Cardiac muscle cell (in vitro differentiated cells and primary cell): ENCODE results near the gene NR3C1. TPM values are rescaled to one million over a fixed set of nuclear protein-coding genes. Genes with fewer than 3 reads are reported as not detected.

Source experiments
- DNase-seq, 2 donors: peaks; one replicate each; pipeline versions ENCODE4 v3.0.0 to v3.0.0-alpha.2; 2010 to 2017; ENCODE audit warnings: low read depth in 1 of 2, low spot score in 1 of 2
- H3K27ac ChIP-seq: fragments of 200-600 bp; sonication (generic); 2 replicates; pipeline ENCODE4 v1.5.1; 2016
- H3K27me3 ChIP-seq: fragments of 200-600 bp; sonication (generic); 2 replicates; pipeline ENCODE4 v1.6.0; 2016; ENCODE audit warnings: control low read depth
- H3K36me3 ChIP-seq: fragments of 200-600 bp; sonication (generic); 2 replicates; pipeline ENCODE4 v1.5.1; 2016; ENCODE audit warnings: control low read depth
- H3K4me1 ChIP-seq: fragments of 200-600 bp; sonication (generic); 2 replicates; pipeline ENCODE4 v1.8.1; 2017; ENCODE audit warnings: low read depth, mild to moderate bottlenecking, mixed run types
- H3K4me3 ChIP-seq: fragments of 200-600 bp; sonication (generic); 2 replicates; pipeline ENCODE4 v1.5.1; 2016; ENCODE audit warnings: mild to moderate bottlenecking
- H3K9me3 ChIP-seq: fragments of 200-600 bp; sonication (generic); 2 replicates; pipeline ENCODE4 v1.5.1; 2017; ENCODE audit warnings: low read depth, mild to moderate bottlenecking, control low read depth
- CTCF ChIP-seq: IDR thresholded peaks from 2 replicates; pipeline ENCODE4 v1.5.1; 2012; ENCODE audit warnings: low read depth, mild to moderate bottlenecking, low read length
- polyA plus RNA-seq: library from polyadenylated mRNA; unstranded; fragments of >200 nt; fragmentation: Nextera tagmentation; extraction: Ambion mirVana; gene quantifications from 2 replicates; pipeline ENCODE4 v1.2.1, GENCODE V29; 2016
- total RNA-seq: library from RNA; depleted of rRNA; stranded (reverse); fragments of >200 nt; gene quantifications from 2 replicates; pipeline ENCODE4 v1.2.3, GENCODE V29; 2016

NR3C1 gene
- total and polyA plus RNA-seq, 2 experiments from 2014 or later, result 9.4 to 9.7 TPM

DNA sequence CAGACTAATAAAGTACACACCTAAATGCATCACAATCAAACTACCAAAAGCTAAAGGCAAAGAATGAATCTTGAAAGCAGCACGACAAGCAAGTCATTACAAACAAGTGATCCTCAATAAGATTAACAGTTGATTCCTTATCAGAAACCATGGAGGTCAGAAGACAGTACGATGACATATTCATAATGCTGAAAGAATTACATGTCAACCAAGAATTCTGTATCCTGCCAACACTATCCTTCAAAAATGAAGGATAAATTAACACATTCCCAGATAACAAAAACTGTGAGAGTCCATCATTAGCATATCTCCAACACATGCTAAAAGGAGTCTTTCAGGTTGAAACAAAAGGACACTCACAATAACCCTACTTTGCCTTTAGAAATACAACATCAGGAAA lies 39.4 kb downstream of the NR3C1 start:
- no peak overlapping the region for H3K4me3 ChIP-seq
- no peaks in the 10 kb centered on the region for H3K36me3 ChIP-seq
- no peak overlapping the region for H3K27ac ChIP-seq
- no peaks in the 10 kb centered on the region for H3K4me1 ChIP-seq
- DNase-seq, result no peak
- H3K27me3 ChIP-seq, result no peaks in the 10 kb centered on the region
- TF ChIP-seq CTCF, result no peak
- H3K9me3 ChIP-seq, result no peaks in the 10 kb centered on the region

DNA sequence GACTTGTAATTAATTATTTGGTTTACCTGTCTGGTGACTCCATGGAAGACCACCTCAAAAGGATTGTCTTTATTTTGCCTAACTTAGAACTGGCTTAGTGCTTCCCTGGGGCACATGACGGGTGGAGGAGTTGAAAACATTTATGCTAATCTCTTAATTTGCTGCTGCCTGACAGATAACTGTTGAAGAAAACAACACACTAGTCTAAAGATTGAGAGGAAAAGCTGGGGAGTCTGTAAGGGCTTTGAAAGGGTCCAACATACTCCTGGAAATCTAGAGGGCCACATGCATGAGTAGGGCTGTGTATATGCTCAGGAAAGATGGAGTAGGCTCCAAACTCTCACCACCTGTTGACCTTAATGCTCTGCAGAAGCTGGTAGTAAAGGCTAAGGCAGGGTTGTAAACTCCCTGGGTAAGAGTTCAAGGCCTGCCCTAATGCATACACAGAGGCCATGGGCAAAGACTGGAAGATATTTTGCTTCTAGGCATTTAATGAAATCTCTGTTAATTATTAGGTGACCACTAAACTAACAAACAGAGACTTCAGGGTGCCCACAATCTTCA lies 40.7 kb downstream of the NR3C1 start:
- no peak for DNase-seq
- H3K9me3 ChIP-seq, result no peaks in the 10 kb centered on the region
- no peak for TF ChIP-seq CTCF
- no peaks in the 10 kb centered on the region for H3K27me3 ChIP-seq
- H3K4me1 ChIP-seq, result no peaks in the 10 kb centered on the region
- no peak overlapping the region for H3K27ac ChIP-seq
- H3K36me3 ChIP-seq, result no peaks in the 10 kb centered on the region
- H3K4me3 ChIP-seq, result no peak overlapping the region

- DNase-seq, result no peak
- Histone ChIP-seq H3K4me3 (no peak overlapping the region), H3K27ac (no peak overlapping the region), H3K4me1 (no peaks in the 10 kb centered on the region), H3K36me3 (no peaks in the 10 kb centered on the region), H3K9me3 (no peaks in the 10 kb centered on the region), H3K27me3 (no peaks in the 10 kb centered on the region)
- no peak for TF ChIP-seq CTCF
These were observed 42.0 kb downstream of the NR3C1 start for GRCh38 chr5:143361438-143361837.

GRCh38 chr5:143360755-143361154 lies 42.7 kb downstream of the NR3C1 start:
- no peaks in the 10 kb centered on the region for H3K27me3 ChIP-seq
- DNase-seq, result no peak
- H3K27ac ChIP-seq, result no peak overlapping the region
- H3K9me3 ChIP-seq, result no peaks in the 10 kb centered on the region
- H3K4me1 ChIP-seq, result no peaks in the 10 kb centered on the region
- TF ChIP-seq CTCF, result no peak
- H3K36me3 ChIP-seq, result no peaks in the 10 kb centered on the region
- no peak overlapping the region for H3K4me3 ChIP-seq

DNA sequence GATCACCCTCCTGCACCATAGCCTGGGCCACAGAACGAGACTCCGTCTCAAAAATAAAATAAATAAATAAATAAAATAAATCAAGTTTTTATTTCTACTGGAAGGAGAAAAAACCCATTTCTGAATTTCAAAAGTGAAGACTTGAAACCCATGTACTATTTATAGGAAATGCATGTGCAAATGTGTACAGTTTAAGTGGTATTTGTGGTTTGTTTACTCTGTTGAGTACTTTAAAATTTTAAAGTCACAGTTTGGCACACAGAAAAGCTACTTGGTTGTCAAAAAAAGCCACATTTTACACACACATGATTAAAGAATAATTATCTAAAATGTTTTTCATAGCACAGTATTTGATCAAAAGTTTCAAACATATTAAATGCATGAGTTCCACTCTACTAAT lies 43.6 kb downstream of the NR3C1 start:
- TF ChIP-seq CTCF, result no peak
- no peak overlapping the region for H3K4me3 ChIP-seq
- H3K36me3 ChIP-seq, result no peaks in the 10 kb centered on the region
- H3K27me3 ChIP-seq, result no peaks in the 10 kb centered on the region
- no peaks in the 10 kb centered on the region for H3K9me3 ChIP-seq
- H3K27ac ChIP-seq, result no peak overlapping the region
- H3K4me1 ChIP-seq, result no peaks in the 10 kb centered on the region
- DNase-seq, result no peak
